Measurements from ENCODE around the gene AK8. TPM values are rescaled to one million over a fixed set of nuclear protein-coding genes. Genes with fewer than 3 reads are reported as not detected.

The AK8 gene
- total and polyA plus RNA-seq, 2 donors from 2014 or later: 6.2 to 6.3 TPM

GRCh38 chr9:132683873-132684272, 194.2 kb downstream of the AK8 start:
- no peak overlapping the region for H3K27ac ChIP-seq (ENCODE audit: low read depth in 2 of 2, low read length in 2 of 2)
- no peak for DNase-seq
- H3K4me1 ChIP-seq (ENCODE audit: control insufficient read depth in 2 of 3, insufficient read depth in 2 of 3, low read depth in 1 of 3, low read length in 3 of 3): no peaks in the 10 kb centered on the region
- FAIRE-seq: no peak
- H3K9me3 ChIP-seq (ENCODE audit: control insufficient read depth in 2 of 3, insufficient read depth in 1 of 3, low read length in 3 of 3): no peaks in the 10 kb centered on the region
- TF ChIP-seq CTCF (IDR thresholded peaks at IDR 0.05; ENCODE audit: borderline replicate concordance, extremely low read depth, insufficient read depth): no peak
- H3K27me3 ChIP-seq (ENCODE audit: control insufficient read depth, insufficient read depth, low read length): no peaks in the 10 kb centered on the region
- H3K9ac ChIP-seq (ENCODE audit: low read length in 3 of 3): no peak overlapping the region
- intact Hi-C loops (cut with DNase I): no loop called here
- H3K4me3 ChIP-seq (ENCODE audit: low read length in 3 of 3): no peak overlapping the region
- peaks cover 12 to 39% (median 29%) of the 10 kb centered on the region in 3 donors for H3K36me3 ChIP-seq (ENCODE audit: control insufficient read depth in 2 of 3, insufficient read depth in 3 of 3, low read length in 3 of 3)

- H3K4me1 ChIP-seq (ENCODE audit: control insufficient read depth in 2 of 3, insufficient read depth in 2 of 3, low read depth in 1 of 3, low read length in 3 of 3): no peaks in the 10 kb centered on the region
- H3K36me3 ChIP-seq (ENCODE audit: control insufficient read depth in 2 of 3, insufficient read depth in 3 of 3, low read length in 3 of 3): peaks cover 15 to 42% (median 32%) of the 10 kb centered on the region in 3 donors
- intact Hi-C loops (cut with DNase I): no loop called here
- H3K27me3 ChIP-seq (ENCODE audit: control insufficient read depth, insufficient read depth, low read length): no peaks in the 10 kb centered on the region
- DNase-seq: no peak
- no peak for FAIRE-seq
- H3K27ac ChIP-seq (ENCODE audit: low read depth in 2 of 2, low read length in 2 of 2): no peak overlapping the region
- H3K4me3 ChIP-seq (ENCODE audit: low read length in 3 of 3): no peak overlapping the region
- H3K9me3 ChIP-seq (ENCODE audit: control insufficient read depth in 2 of 3, insufficient read depth in 1 of 3, low read length in 3 of 3): no peaks in the 10 kb centered on the region
- no peak for TF ChIP-seq CTCF (IDR thresholded peaks at IDR 0.05; ENCODE audit: borderline replicate concordance, extremely low read depth, insufficient read depth)
- H3K9ac ChIP-seq (ENCODE audit: low read length in 3 of 3): no peak overlapping the region
Measured at GRCh38 chr9:132681561-132681960, 196.5 kb downstream of the AK8 start.

GRCh38 chr9:132679946-132680625, 198.0 kb downstream of the AK8 start:
- H3K27ac ChIP-seq (ENCODE audit: low read depth in 2 of 2, low read length in 2 of 2): no peak overlapping the region
- H3K4me3 ChIP-seq (ENCODE audit: low read length in 3 of 3): no peak overlapping the region
- H3K9me3 ChIP-seq (ENCODE audit: control insufficient read depth in 2 of 3, insufficient read depth in 1 of 3, low read length in 3 of 3): no peaks in the 10 kb centered on the region
- intact Hi-C loops (cut with DNase I): no loop called here
- no peak for TF ChIP-seq CTCF (IDR thresholded peaks at IDR 0.05; ENCODE audit: borderline replicate concordance, extremely low read depth, insufficient read depth)
- H3K9ac ChIP-seq (ENCODE audit: low read length in 3 of 3): no peak overlapping the region
- DNase-seq (no peak), FAIRE-seq (no peak)
- no peaks in the 10 kb centered on the region for H3K27me3 ChIP-seq (ENCODE audit: control insufficient read depth, insufficient read depth, low read length)
- H3K4me1 ChIP-seq (ENCODE audit: control insufficient read depth in 2 of 3, insufficient read depth in 2 of 3, low read depth in 1 of 3, low read length in 3 of 3): no peaks in the 10 kb centered on the region
- H3K36me3 ChIP-seq (ENCODE audit: control insufficient read depth in 2 of 3, insufficient read depth in 3 of 3, low read length in 3 of 3): peaks cover 13 to 29% (median 24%) of the 10 kb centered on the region in 3 donors
